A549 (cell line): Measurements from ENCODE around the gene ZFC3H1.

ENCODE experiments used
- CHD2 ChIP-seq: fragments of 150-350 bp; IDR thresholded peaks from 2 replicates; pipeline ENCODE4 v1.6.1; 2014; ENCODE audit warnings: low read length; ENCODE audit not compliant: partially characterized antibody
- ESRRA ChIP-seq: fragments of 150-350 bp; IDR thresholded peaks from 2 replicates; pipeline ENCODE4 v1.6.1; 2014; ENCODE audit warnings: mild to moderate bottlenecking, low read length, borderline replicate concordance
- KDM5A ChIP-seq: fragments of 200-600 bp; sonication (generic); IDR thresholded peaks from 2 replicates; pipeline ENCODE4 v1.6.1; 2016; ENCODE audit warnings: antibody characterized with exemption, mild to moderate bottlenecking
- POLR2A ChIP-seq: IDR thresholded peaks from 2 replicates; pipeline ENCODE4 v1.6.1; 2012; ENCODE audit warnings: mild to moderate bottlenecking, low read length
- POLR2AphosphoS2 ChIP-seq: conservative IDR thresholded peaks from 2 replicates; pipeline ENCODE4 v1.6.1; 2012; ENCODE audit warnings: low read length, improper control_type of control experiment, inconsistent platforms
- RAD21 ChIP-seq, 2 experiments: fragments of >200 bp in 1 of 2; sonication (Bioruptor Twin) in 1 of 2; formaldehyde crosslinking in 1 of 2; IDR thresholded peaks in 1 of 2; conservative IDR thresholded peaks in 1 of 2; 2 replicates in 1 of 2; 3 replicates in 1 of 2; pipeline ENCODE4 v1.6.1; 2012 to 2018; ENCODE audit warnings: inconsistent platforms in 1 of 2
- RCOR1 ChIP-seq: fragments of 150-350 bp; IDR thresholded peaks from 2 replicates; pipeline ENCODE4 v1.6.1; 2014; ENCODE audit warnings: antibody characterized with exemption, low read length, low read depth
- ZC3H11A ChIP-seq: fragments of 450-650 bp; IDR thresholded peaks from 2 replicates; pipeline ENCODE4 v1.6.1; 2014; ENCODE audit warnings: antibody characterized with exemption, mild to moderate bottlenecking
- TF ChIP-seq, protein P1 (sequence below): fragments of >200 bp; sonication (Bioruptor Twin); formaldehyde crosslinking; IDR thresholded peaks from 3 replicates; pipeline ENCODE4 v1.5.1; 2016
- TF ChIP-seq, protein P2 (sequence below): IDR thresholded peaks from 2 replicates; pipeline ENCODE4 v1.6.1; 2012

GRCh38 chr12:71585218-71585617 lies 78.4 kb downstream of the ZFC3H1 start:
- TF ChIP-seq, protein P1, sequence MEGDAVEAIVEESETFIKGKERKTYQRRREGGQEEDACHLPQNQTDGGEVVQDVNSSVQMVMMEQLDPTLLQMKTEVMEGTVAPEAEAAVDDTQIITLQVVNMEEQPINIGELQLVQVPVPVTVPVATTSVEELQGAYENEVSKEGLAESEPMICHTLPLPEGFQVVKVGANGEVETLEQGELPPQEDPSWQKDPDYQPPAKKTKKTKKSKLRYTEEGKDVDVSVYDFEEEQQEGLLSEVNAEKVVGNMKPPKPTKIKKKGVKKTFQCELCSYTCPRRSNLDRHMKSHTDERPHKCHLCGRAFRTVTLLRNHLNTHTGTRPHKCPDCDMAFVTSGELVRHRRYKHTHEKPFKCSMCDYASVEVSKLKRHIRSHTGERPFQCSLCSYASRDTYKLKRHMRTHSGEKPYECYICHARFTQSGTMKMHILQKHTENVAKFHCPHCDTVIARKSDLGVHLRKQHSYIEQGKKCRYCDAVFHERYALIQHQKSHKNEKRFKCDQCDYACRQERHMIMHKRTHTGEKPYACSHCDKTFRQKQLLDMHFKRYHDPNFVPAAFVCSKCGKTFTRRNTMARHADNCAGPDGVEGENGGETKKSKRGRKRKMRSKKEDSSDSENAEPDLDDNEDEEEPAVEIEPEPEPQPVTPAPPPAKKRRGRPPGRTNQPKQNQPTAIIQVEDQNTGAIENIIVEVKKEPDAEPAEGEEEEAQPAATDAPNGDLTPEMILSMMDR: no peak
- TF ChIP-seq RAD21 (conservative IDR thresholded peaks at IDR 0.05 in 1 of 2, IDR thresholded peaks at IDR 0.05 in 1 of 2): no peak
- no peak for TF ChIP-seq POLR2A
- no peak for TF ChIP-seq CHD2
- TF ChIP-seq KDM5A: no peak
- TF ChIP-seq, protein P2, sequence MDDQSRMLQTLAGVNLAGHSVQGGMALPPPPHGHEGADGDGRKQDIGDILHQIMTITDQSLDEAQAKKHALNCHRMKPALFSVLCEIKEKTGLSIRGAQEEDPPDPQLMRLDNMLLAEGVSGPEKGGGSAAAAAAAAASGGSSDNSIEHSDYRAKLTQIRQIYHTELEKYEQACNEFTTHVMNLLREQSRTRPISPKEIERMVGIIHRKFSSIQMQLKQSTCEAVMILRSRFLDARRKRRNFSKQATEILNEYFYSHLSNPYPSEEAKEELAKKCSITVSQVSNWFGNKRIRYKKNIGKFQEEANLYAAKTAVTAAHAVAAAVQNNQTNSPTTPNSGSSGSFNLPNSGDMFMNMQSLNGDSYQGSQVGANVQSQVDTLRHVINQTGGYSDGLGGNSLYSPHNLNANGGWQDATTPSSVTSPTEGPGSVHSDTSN: no peak
- no peak for TF ChIP-seq RCOR1
- no peak for TF ChIP-seq POLR2AphosphoS2
- no peak for TF ChIP-seq ZC3H11A
- no peak for TF ChIP-seq ESRRA
